H1 (cell line): ENCODE data around the gene AP1M1. TPM values are rescaled to one million over a fixed set of nuclear protein-coding genes. Genes with fewer than 3 reads are reported as not detected.

Experiments
- CTCF ChIA-PET: fragments of 300-600 bp; sonication (Branson Sonifier 250); formaldehyde crosslinking; loops from one replicate; lab custom pipeline; 2021; ENCODE audit not compliant: partially characterized antibody; lab: Charles Lee
- POLR2A ChIA-PET: fragments of 300-600 bp; sonication (Branson Sonifier 250); formaldehyde crosslinking; loops from one replicate; lab custom pipeline; 2021; ENCODE audit warnings: inconsistent platforms; ENCODE audit not compliant: partially characterized antibody; lab: Charles Lee
- DNase-seq, 2 experiments: peaks; one replicate each; pipeline versions ENCODE4 v3.0.0 to v3.0.0-alpha.2; 2010 to 2022; ENCODE audit warnings: low spot score in 2 of 2, low read depth in 1 of 2, mixed read lengths in 1 of 2
- FAIRE-seq: peaks from 2 replicates; lab custom pipeline; 2011; peaks lifted over from hg19 to GRCh38; lab: Jason Lieb, UNC
- H2AFZ ChIP-seq: 2 replicates; pipeline ENCODE4 v1.8.1; 2012; ENCODE audit warnings: low read length, inconsistent platforms
- H2AK5ac ChIP-seq: 2 replicates; pipeline ENCODE4 v1.6.1; 2013; ENCODE audit warnings: low read depth, low read length
- H2BK120ac ChIP-seq: replicated peaks from 2 replicates; pipeline ENCODE3; 2013; ENCODE audit warnings: low read depth, low read length, inconsistent platforms
- H2BK12ac ChIP-seq: 2 replicates; pipeline ENCODE4 v1.6.1; 2013; ENCODE audit warnings: low read depth, low read length
- H2BK15ac ChIP-seq: 2 replicates; pipeline ENCODE4 v1.6.1; 2013; ENCODE audit warnings: low read length
- H2BK20ac ChIP-seq: 2 replicates; pipeline ENCODE4 v1.6.1; 2013; ENCODE audit warnings: low read length
- H2BK5ac ChIP-seq: 2 replicates; pipeline ENCODE4 v1.6.1; 2013; ENCODE audit warnings: low read depth, low read length
- H3K14ac ChIP-seq: 2 replicates; pipeline ENCODE4 v1.6.1; 2013; ENCODE audit warnings: inconsistent platforms; ENCODE audit not compliant: insufficient read length
- H3K18ac ChIP-seq: 2 replicates; pipeline ENCODE4 v1.6.1; 2013; ENCODE audit warnings: low read length; ENCODE audit errors: extremely low read depth
- H3K23ac ChIP-seq: 2 replicates; pipeline ENCODE4 v1.6.1; 2013; ENCODE audit warnings: inconsistent platforms; ENCODE audit not compliant: insufficient read length
- H3K23me2 ChIP-seq: 2 replicates; pipeline ENCODE4 v1.6.1; 2013; ENCODE audit warnings: low read depth, low read length
- H3K27ac ChIP-seq: 2 replicates; pipeline ENCODE4 v1.6.1; 2011; ENCODE audit warnings: low read depth, low read length, inconsistent platforms
- H3K27me3 ChIP-seq, 4 experiments: replicated peaks in 1 of 4; 1 replicate in 1 of 4; 2 replicates in 3 of 4; pipeline versions ENCODE4 v1.6.1 to v1.8.1; 2011 to 2013; ENCODE audit warnings: low read length in 3 of 4, mild to moderate bottlenecking in 3 of 4, inconsistent platforms in 2 of 4, mixed read lengths in 2 of 4, moderate library complexity in 1 of 4; ENCODE audit not compliant: control insufficient read depth in 3 of 4, insufficient read depth in 3 of 4; ENCODE audit errors: extremely low read depth in 1 of 4
- H3K36me3 ChIP-seq, 4 experiments: 2 replicates each; pipeline versions ENCODE4 v1.6.1 to v1.8.1; 2011 to 2013; ENCODE audit warnings: mild to moderate bottlenecking in 4 of 4, low read length in 3 of 4, moderate library complexity in 2 of 4, control low read depth in 1 of 4, inconsistent platforms in 1 of 4; ENCODE audit not compliant: insufficient read depth in 4 of 4, control insufficient read depth in 2 of 4
- H3K4ac ChIP-seq: replicated peaks from 2 replicates; pipeline ENCODE3; 2013; ENCODE audit warnings: low read length, low read depth, mixed read lengths, inconsistent platforms; ENCODE audit not compliant: insufficient read length
- H3K4me1 ChIP-seq, 4 experiments: replicated peaks in 1 of 4; 1 replicate in 1 of 4; 2 replicates in 3 of 4; pipeline versions ENCODE4 v1.6.1 to v1.8.1; 2011 to 2013; ENCODE audit warnings: low read length in 3 of 4, inconsistent platforms in 2 of 4, mixed read lengths in 1 of 4; ENCODE audit not compliant: insufficient read depth in 4 of 4, control insufficient read depth in 3 of 4
- H3K4me2 ChIP-seq, 2 experiments: 2 replicates each; pipeline versions ENCODE4 v1.6.1 to v1.8.1; 2011 to 2013; ENCODE audit warnings: low read depth in 2 of 2, low read length in 2 of 2, control low read depth in 1 of 2, inconsistent platforms in 1 of 2, mild to moderate bottlenecking in 1 of 2; ENCODE audit not compliant: insufficient read depth in 1 of 2
- H3K4me3 ChIP-seq, 4 experiments: fragments of 200-600, 300-600 bp in 1 of 4; sonication (generic), shearing (Covaris generic), sonication (Bioruptor Twin) in 1 of 4; 2 replicates each; pipeline versions ENCODE4 v1.5.1 to v1.8.1; 2011 to 2016; ENCODE audit warnings: low read length in 4 of 4, low read depth in 3 of 4, control low read depth in 2 of 4, inconsistent platforms in 2 of 4, mild to moderate bottlenecking in 2 of 4, mixed read lengths in 1 of 4, moderate library complexity in 1 of 4; ENCODE audit not compliant: insufficient read depth in 2 of 4; ENCODE audit errors: extremely low read depth in 1 of 4
- H3K56ac ChIP-seq: replicated peaks from 2 replicates; pipeline ENCODE3; 2013; ENCODE audit warnings: low read depth, mild to moderate bottlenecking, mixed read lengths, low read length, inconsistent platforms; ENCODE audit not compliant: insufficient read length
- H3K79me1 ChIP-seq: 2 replicates; pipeline ENCODE4 v1.6.1; 2013; ENCODE audit warnings: low read depth, low read length, control low read depth
- H3K79me2 ChIP-seq, 2 experiments: 2 replicates each; pipeline versions ENCODE4 v1.6.1 to v1.8.1; 2012 to 2013; ENCODE audit warnings: low read length in 2 of 2, mild to moderate bottlenecking in 2 of 2, inconsistent platforms in 1 of 2; ENCODE audit not compliant: insufficient read depth in 2 of 2, control insufficient read depth in 1 of 2
- H3K9ac ChIP-seq, 4 experiments: replicated peaks in 1 of 4; 1 replicate in 1 of 4; 2 replicates in 3 of 4; pipeline versions ENCODE4 v1.6.1 to v1.8.1; 2011 to 2013; ENCODE audit warnings: low read depth in 3 of 4, low read length in 3 of 4, control low read depth in 2 of 4, mild to moderate bottlenecking in 2 of 4, moderate library complexity in 2 of 4, inconsistent platforms in 1 of 4; ENCODE audit errors: extremely low read depth in 1 of 4
- H3K9me3 ChIP-seq, 2 experiments: 2 replicates each; pipeline versions ENCODE4 v1.6.1 to v1.8.1; 2012 to 2013; ENCODE audit warnings: mild to moderate bottlenecking in 2 of 2, moderate library complexity in 2 of 2, control low read depth in 1 of 2, inconsistent platforms in 1 of 2, low read depth in 1 of 2, low read length in 1 of 2, mixed read lengths in 1 of 2; ENCODE audit not compliant: insufficient read depth in 2 of 2
- H4K20me1 ChIP-seq, 2 experiments: replicated peaks in 1 of 2; 2 replicates each; pipeline versions ENCODE3 to v1.8.1; 2011 to 2013; ENCODE audit warnings: inconsistent platforms in 2 of 2, low read length in 2 of 2, mild to moderate bottlenecking in 1 of 2; ENCODE audit not compliant: insufficient read depth in 2 of 2, control insufficient read depth in 1 of 2
- H4K5ac ChIP-seq: 2 replicates; pipeline ENCODE4 v1.6.1; 2013; ENCODE audit warnings: low read length, low read depth, mixed read lengths, inconsistent platforms; ENCODE audit not compliant: insufficient read length
- H4K8ac ChIP-seq: 2 replicates; pipeline ENCODE4 v1.8.0; 2013; ENCODE audit warnings: mild to moderate bottlenecking, moderate library complexity, low read length, inconsistent platforms; ENCODE audit not compliant: insufficient read depth; ENCODE audit errors: extremely low read depth
- H4K91ac ChIP-seq: replicated peaks from 2 replicates; pipeline ENCODE3; 2013; ENCODE audit warnings: low read length, mixed read lengths, inconsistent platforms; ENCODE audit not compliant: insufficient read length
- CREB1 ChIP-seq: IDR thresholded peaks from 2 replicates; pipeline ENCODE4 v1.6.1; 2012; ENCODE audit warnings: inconsistent platforms
- GABPA ChIP-seq: IDR thresholded peaks from 2 replicates; pipeline ENCODE4 v1.6.1; 2011; ENCODE audit warnings: mild to moderate bottlenecking, low read length, moderate library complexity, borderline replicate concordance; ENCODE audit not compliant: insufficient read depth
- GTF2F1 ChIP-seq: IDR thresholded peaks from 2 replicates; pipeline ENCODE4 v1.6.1; 2012; ENCODE audit warnings: low read depth, low read length, improper control_type of control experiment, borderline replicate concordance
- JUN ChIP-seq: IDR thresholded peaks from 2 replicates; pipeline ENCODE4 v1.6.1; 2011; ENCODE audit warnings: low read depth, mild to moderate bottlenecking, improper control_type of control experiment, low read length
- MAFK ChIP-seq: IDR thresholded peaks from 2 replicates; pipeline ENCODE4 v1.6.1; 2012; ENCODE audit warnings: low read depth, mild to moderate bottlenecking, improper control_type of control experiment, low read length
- POLR2AphosphoS5 ChIP-seq: IDR thresholded peaks from 2 replicates; pipeline ENCODE4 v1.6.1; 2011; ENCODE audit warnings: low read depth, low read length
- SIN3A ChIP-seq, 2 experiments: IDR thresholded peaks in 1 of 2; conservative IDR thresholded peaks in 1 of 2; 2 replicates each; pipeline ENCODE4 v1.6.1; 2011 to 2012; ENCODE audit warnings: low read length in 2 of 2, improper control_type of control experiment in 1 of 2, low read depth in 1 of 2, mild to moderate bottlenecking in 1 of 2
- TBP ChIP-seq: IDR thresholded peaks from 2 replicates; pipeline ENCODE4 v1.6.1; 2011; ENCODE audit warnings: low read depth, low read length, improper control_type of control experiment
- TCF12 ChIP-seq: IDR thresholded peaks from 2 replicates; pipeline ENCODE4 v1.6.1; 2011; ENCODE audit warnings: low read depth, mild to moderate bottlenecking, low read length
- TEAD4 ChIP-seq: IDR thresholded peaks from 2 replicates; pipeline ENCODE4 v1.6.1; 2012; ENCODE audit warnings: low read depth, low read length, inconsistent platforms, mixed read lengths
- YY1 ChIP-seq: IDR thresholded peaks from 2 replicates; pipeline ENCODE4 v1.6.1; 2011; ENCODE audit warnings: low read depth, mild to moderate bottlenecking, low read length
- WGBS, 2 experiments: shearing (Covaris generic) in 1 of 2; methylation state at CpG; one replicate each; pipeline versions ENCODE4 v1.1.6 to v1.1.7; 2013 to 2015; ENCODE audit warnings: low lambda C conversion rate in 2 of 2, mixed read lengths in 2 of 2, inconsistent platforms in 1 of 2, low coverage in 1 of 2, missing lambda C conversion rate in 1 of 2; ENCODE audit not compliant: insufficient replicate concordance in 2 of 2, insufficient coverage in 1 of 2, insufficient read length in 1 of 2; ENCODE audit errors: extremely low coverage in 1 of 2, missing lambda C conversion rate in 1 of 2; 5-methylcytosine and 5-hydroxymethylcytosine counted together
- polyA plus RNA-seq, 7 experiments: library from polyadenylated mRNA; depleted of rRNA in 3 of 7; stranded (reverse) in 5 of 7; unstranded in 2 of 7; fragments of >200 nt in 5 of 7; fragments of 200-250 nt in 2 of 7; gene quantifications; 1 replicate in 5 of 7; 2 replicates in 1 of 7; 4 replicates in 1 of 7; pipeline versions ENCODE4 v1.2.1 to v1.2.3, GENCODE V29; 2011 to 2013; ENCODE audit warnings: missing spikeins in 2 of 7, mixed read lengths in 2 of 7
- total RNA-seq: library from RNA; stranded (reverse); fragmentation: NEBNext Ultra II Directional; extraction: Animal tissue kit (Norgen Biotek cat#: 25700); gene quantifications from 2 replicates; pipeline ENCODE4 v1.2.1, GENCODE V29; 2021
- TF ChIP-seq, protein P1 (sequence below): IDR thresholded peaks from 2 replicates; pipeline ENCODE4 v1.6.1; 2012; ENCODE audit warnings: low read length, inconsistent platforms

Gene AP1M1
- total and polyA plus RNA-seq, 2 of the 8 experiments (the other 6 are each of a cell fraction or from before 2014, with no cell fraction given): 30.9 to 37.5 TPM

DNA sequence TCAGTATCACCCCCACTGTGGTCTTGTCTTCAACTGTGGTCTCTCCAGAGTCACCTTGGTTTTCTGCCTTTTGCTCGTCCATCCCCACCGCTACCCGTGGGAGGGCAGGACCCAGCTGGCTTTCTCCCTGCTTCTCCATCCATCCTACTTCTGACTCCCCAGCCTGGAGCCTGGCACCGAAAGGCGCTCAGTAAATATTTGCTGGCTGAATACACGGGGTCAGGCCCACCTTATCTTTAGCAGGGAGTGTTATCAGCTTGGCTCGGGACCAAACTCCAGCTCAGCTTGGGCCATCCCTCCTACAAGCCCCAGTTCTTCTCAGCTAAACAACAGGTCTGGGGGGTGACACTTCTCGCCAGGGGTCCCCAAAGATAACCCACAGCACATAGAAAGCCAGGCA, 64.9 kb downstream of the AP1M1 start:
- H2BK120ac ChIP-seq: no peak overlapping the region
- no peak for FAIRE-seq
- 89% methylated on average over 7 of the region's 8 CpGs; no CpG with 5 or more reads in 1 of the 2 experiments for WGBS, 2 experiments

More for the DNA sequence above, 64.9 kb downstream of the AP1M1 start:
- Histone ChIP-seq H3K18ac (no peak overlapping the region), H3K4me1 (no peaks in the 10 kb centered on the region; a peak in 1 of 7 replicates), H2AFZ (no peak overlapping the region), H2BK5ac (no peak overlapping the region; the same call in 1 of the 2 replicates), H2BK20ac (no peak overlapping the region), H4K8ac (no peak overlapping the region), H4K20me1 (peaks cover 0 to 3% of the 10 kb centered on the region in 2 experiments), H4K5ac (no peak overlapping the region), H3K23me2 (no peaks in the 10 kb centered on the region), H3K27ac (no peak overlapping the region), H2BK12ac (no peak overlapping the region), H3K79me1 (no peaks in the 10 kb centered on the region), H3K4me2 (no peak overlapping the region), H3K36me3 (no peaks in the 10 kb centered on the region), H3K56ac (no peak overlapping the region), H3K4ac (no peak overlapping the region), H3K9me3 (no peaks in the 10 kb centered on the region), H3K23ac (no peak overlapping the region), H3K79me2 (no peaks in the 10 kb centered on the region), H2AK5ac (no peak overlapping the region), H2BK15ac (no peak overlapping the region), H3K4me3 (no peak overlapping the region), H3K27me3 (no peaks in the 10 kb centered on the region), H4K91ac (no peak overlapping the region), H3K9ac (no peak overlapping the region), H3K14ac (no peak overlapping the region)
- POLR2A ChIA-PET: no interaction called here
- no peak for TF ChIP-seq MAFK
- no peak for TF ChIP-seq POLR2AphosphoS5
- TF ChIP-seq GABPA: no peak
- no peak for TF ChIP-seq GTF2F1
- TF ChIP-seq, protein P1, sequence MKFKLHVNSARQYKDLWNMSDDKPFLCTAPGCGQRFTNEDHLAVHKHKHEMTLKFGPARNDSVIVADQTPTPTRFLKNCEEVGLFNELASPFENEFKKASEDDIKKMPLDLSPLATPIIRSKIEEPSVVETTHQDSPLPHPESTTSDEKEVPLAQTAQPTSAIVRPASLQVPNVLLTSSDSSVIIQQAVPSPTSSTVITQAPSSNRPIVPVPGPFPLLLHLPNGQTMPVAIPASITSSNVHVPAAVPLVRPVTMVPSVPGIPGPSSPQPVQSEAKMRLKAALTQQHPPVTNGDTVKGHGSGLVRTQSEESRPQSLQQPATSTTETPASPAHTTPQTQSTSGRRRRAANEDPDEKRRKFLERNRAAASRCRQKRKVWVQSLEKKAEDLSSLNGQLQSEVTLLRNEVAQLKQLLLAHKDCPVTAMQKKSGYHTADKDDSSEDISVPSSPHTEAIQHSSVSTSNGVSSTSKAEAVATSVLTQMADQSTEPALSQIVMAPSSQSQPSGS: no peak
- no peak for TF ChIP-seq TEAD4
- no peak for TF ChIP-seq SIN3A (conservative IDR thresholded peaks at IDR 0.05 in 1 of 2, IDR thresholded peaks at IDR 0.05 in 1 of 2; ENCODE audit: low read depth in 1 of 2, low read length in 2 of 2)
- no peak for TF ChIP-seq YY1
- no peak for TF ChIP-seq TBP
- no peak for TF ChIP-seq JUN
- TF ChIP-seq CREB1: no peak
- no peak for TF ChIP-seq TCF12
- CTCF ChIA-PET: interaction anchor here (0.7 to 2.6 kb wide), 6 partner anchors 22 to 120 kb away, joined by 3 to 7 read pairs (median 3); no protein-coding TSS in a partner anchor
- no peak for DNase-seq
